ENCODE data around the gene TBL1X.
"Not testable (repeated sequence)": the region's sequence is repeated elsewhere in the genome, so short reads cannot be mapped to it uniquely, and the experiment has no call there.

TBL1X gene

GRCh38 chrX:9459186-9459748 lies 5.6 kb upstream of the TBL1X start:
- no peak for ATAC-seq

GRCh38 chrX:9461087-9461486 lies 3.8 kb upstream of the TBL1X start:
- ATAC-seq, result no peak

GRCh38 chrX:9462456-9462855 lies 2.4 kb upstream of the TBL1X start:
- no peak for ATAC-seq

- peak; percentile 15 to 17 for ATAC-seq
These were observed 694 bp downstream of the TBL1X start for GRCh38 chrX:9465380-9466123.

- ATAC-seq, result no peak
These were observed 1.3 kb downstream of the TBL1X start for GRCh38 chrX:9466124-9466495.

GRCh38 chrX:9466736-9467135 lies 1.9 kb downstream of the TBL1X start:
- ATAC-seq, result no peak

- ATAC-seq, result no peak
These were observed 2.3 kb downstream of the TBL1X start for GRCh38 chrX:9467146-9467545.

- ATAC-seq, result no peak
These were observed 2.9 kb downstream of the TBL1X start for GRCh38 chrX:9467751-9468150.

GRCh38 chrX:9471571-9471985 lies 6.7 kb downstream of the TBL1X start:
- no peak for ATAC-seq

GRCh38 chrX:9473708-9474107 lies 8.8 kb downstream of the TBL1X start:
- no peak for ATAC-seq

GRCh38 chrX:9475417-9475816 lies 10.6 kb downstream of the TBL1X start:
- not testable (repeated sequence) for ATAC-seq

- ATAC-seq, result no peak
These were observed 11.1 kb downstream of the TBL1X start for GRCh38 chrX:9475984-9476383.

GRCh38 chrX:9476810-9477575 lies 12.1 kb downstream of the TBL1X start:
- no peak for ATAC-seq

- ATAC-seq, result no peak
These were observed 17.6 kb downstream of the TBL1X start for GRCh38 chrX:9482408-9482807.

GRCh38 chrX:9482837-9483236 lies 18.0 kb downstream of the TBL1X start:
- no peak for ATAC-seq

GRCh38 chrX:9483376-9483775 lies 18.5 kb downstream of the TBL1X start:
- ATAC-seq, result no peak

GRCh38 chrX:9486786-9487387 lies 22.0 kb downstream of the TBL1X start:
- ATAC-seq, result no peak

- no peak for ATAC-seq
These were observed 23.7 kb downstream of the TBL1X start for GRCh38 chrX:9488586-9488985.

GRCh38 chrX:9489234-9489633 lies 24.4 kb downstream of the TBL1X start:
- ATAC-seq, result no peak

- ATAC-seq, result no peak
These were observed 28.0 kb downstream of the TBL1X start for GRCh38 chrX:9492901-9493300.

- no peak for ATAC-seq
These were observed 29.1 kb downstream of the TBL1X start for GRCh38 chrX:9493936-9494335.

- ATAC-seq, result no peak
These were observed 29.9 kb downstream of the TBL1X start for GRCh38 chrX:9494771-9495170.

GRCh38 chrX:9495496-9495895 lies 30.6 kb downstream of the TBL1X start:
- no peak for ATAC-seq

GRCh38 chrX:9498236-9498635 lies 33.4 kb downstream of the TBL1X start:
- no peak for ATAC-seq
